ENCODE results near the gene SPTLC3.

- TF ChIP-seq CTCF (IDR thresholded peaks at IDR 0.05; ENCODE audit: poor library complexity) (no peak), EZH2 (IDR thresholded peaks at IDR 0.05; ENCODE audit: borderline replicate concordance) (no peak), EZH2phosphoT487 (IDR thresholded peaks at IDR 0.05; ENCODE audit: low read depth, severe bottlenecking, unreplicated experiment) (no peak)
Measured at GRCh38 chr20:13034936-13035335, 26.2 kb downstream of the SPTLC3 start.
